Thoracic aorta (tissue), 2 donors: ENCODE measurements around the gene NFIC. TPM values are rescaled to one million over a fixed set of nuclear protein-coding genes. Genes with fewer than 3 reads are reported as not detected.

Source experiments
- ATAC-seq: fragments of 150-250 bp; one replicate; pipeline ENCODE4 v1.8.0; 2017; ENCODE audit warnings: low read depth; ENCODE audit not compliant: insufficient number of reproducible peaks, low FRiP score
- DNase-seq: peaks from one replicate; pipeline ENCODE4 v3.0.0-alpha.2; 2020; ENCODE audit warnings: low spot score
- H3K27ac ChIP-seq, 2 donors: fragments of 200-600 bp; sonication (generic); 1 replicate in 1 of 2; 2 replicates in 1 of 2; pipeline ENCODE4 v1.5.1; 2016; ENCODE audit warnings: mild to moderate bottlenecking in 2 of 2, moderate library complexity in 2 of 2
- H3K27me3 ChIP-seq: fragments of 200-600 bp; sonication (generic); replicated peaks from 2 replicates; pipeline ENCODE4 v1.6.0; 2016; ENCODE audit warnings: mild to moderate bottlenecking; ENCODE audit not compliant: insufficient read depth
- H3K36me3 ChIP-seq: fragments of 200-600 bp; sonication (generic); one replicate; pipeline ENCODE4 v1.5.1; 2016
- H3K4me1 ChIP-seq, 2 donors: fragments of 200-600 bp; sonication (generic); 1 replicate in 1 of 2; 2 replicates in 1 of 2; pipeline versions ENCODE4 v1.5.1 to v1.6.0; 2016; ENCODE audit warnings: low read depth in 2 of 2, mild to moderate bottlenecking in 1 of 2; ENCODE audit not compliant: control insufficient read depth in 1 of 2
- H3K4me3 ChIP-seq: fragments of 200-600 bp; sonication (generic); 2 replicates; pipeline ENCODE4 v1.5.1; 2016; ENCODE audit warnings: mild to moderate bottlenecking
- H3K9me3 ChIP-seq: fragments of 200-600 bp; sonication (generic); 2 replicates; pipeline ENCODE4 v1.5.1; 2016
- total RNA-seq, 2 donors: library from RNA; depleted of rRNA; stranded (reverse); fragments of >200 nt; gene quantifications; one replicate each; pipeline versions ENCODE4 v1.1.0 to v1.2.3, GENCODE V29; 2016
- TF ChIP-seq, protein P1 (sequence below): fragments of 200-600 bp; sonication (generic); IDR thresholded peaks from one replicate; pipeline ENCODE4 v1.5.1; 2019; ENCODE audit warnings: antibody characterized with exemption

Gene NFIC
- total RNA-seq, 2 donors from 2014 or later = 178 to 203 TPM

DNA sequence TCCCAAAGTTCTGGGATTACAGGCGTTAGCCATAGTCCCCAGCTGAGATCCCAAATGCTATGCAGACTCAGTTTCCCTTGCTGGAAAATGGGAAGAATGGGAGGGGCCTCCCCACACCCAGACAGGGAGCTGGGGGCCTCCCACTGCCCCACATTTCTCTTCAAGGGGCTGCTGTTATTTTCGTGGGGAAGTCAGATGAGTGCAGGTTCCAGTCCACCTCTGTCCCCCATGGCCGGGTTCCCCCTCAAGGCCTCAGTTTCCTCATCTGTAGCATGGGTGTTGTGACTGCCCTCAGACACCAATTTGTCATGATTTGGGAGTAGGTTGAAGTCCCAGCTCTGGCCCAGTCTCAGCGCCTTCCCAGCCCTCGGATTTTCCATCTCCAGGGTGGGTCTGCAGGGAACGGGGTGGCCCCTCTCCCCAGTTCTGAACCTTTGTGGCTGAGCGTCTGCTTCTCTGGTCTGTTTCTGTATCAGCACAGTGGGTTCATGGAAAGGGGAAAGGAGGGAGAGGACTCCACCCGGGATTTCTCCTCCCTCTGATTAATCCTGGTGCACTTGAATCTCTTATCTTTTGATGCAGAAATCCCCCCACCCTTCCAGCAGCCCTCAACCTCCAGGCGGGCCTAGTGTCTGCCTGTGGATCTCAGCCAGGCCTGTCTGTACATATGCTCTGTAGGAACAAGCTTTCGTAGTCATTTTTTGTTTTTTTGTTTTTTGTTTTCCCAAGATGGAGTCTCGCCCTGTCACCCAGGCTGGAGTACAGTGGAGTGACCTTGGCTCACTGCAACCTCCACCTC, 12.2 kb downstream of the NFIC start:
- TF ChIP-seq, protein P1, sequence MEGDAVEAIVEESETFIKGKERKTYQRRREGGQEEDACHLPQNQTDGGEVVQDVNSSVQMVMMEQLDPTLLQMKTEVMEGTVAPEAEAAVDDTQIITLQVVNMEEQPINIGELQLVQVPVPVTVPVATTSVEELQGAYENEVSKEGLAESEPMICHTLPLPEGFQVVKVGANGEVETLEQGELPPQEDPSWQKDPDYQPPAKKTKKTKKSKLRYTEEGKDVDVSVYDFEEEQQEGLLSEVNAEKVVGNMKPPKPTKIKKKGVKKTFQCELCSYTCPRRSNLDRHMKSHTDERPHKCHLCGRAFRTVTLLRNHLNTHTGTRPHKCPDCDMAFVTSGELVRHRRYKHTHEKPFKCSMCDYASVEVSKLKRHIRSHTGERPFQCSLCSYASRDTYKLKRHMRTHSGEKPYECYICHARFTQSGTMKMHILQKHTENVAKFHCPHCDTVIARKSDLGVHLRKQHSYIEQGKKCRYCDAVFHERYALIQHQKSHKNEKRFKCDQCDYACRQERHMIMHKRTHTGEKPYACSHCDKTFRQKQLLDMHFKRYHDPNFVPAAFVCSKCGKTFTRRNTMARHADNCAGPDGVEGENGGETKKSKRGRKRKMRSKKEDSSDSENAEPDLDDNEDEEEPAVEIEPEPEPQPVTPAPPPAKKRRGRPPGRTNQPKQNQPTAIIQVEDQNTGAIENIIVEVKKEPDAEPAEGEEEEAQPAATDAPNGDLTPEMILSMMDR = no peak
- Histone ChIP-seq H3K9me3 (no peaks in the 10 kb centered on the region), H3K4me1 (peaks cover 54 to 96% of the 10 kb centered on the region in 2 donors), H3K36me3 (peaks cover 12% of the 10 kb centered on the region), H3K4me3 (no peak overlapping the region), H3K27ac (peak overlapping the region; percentile 43 to 60), H3K27me3 (no peaks in the 10 kb centered on the region)
- no peak for DNase-seq
- no peak for ATAC-seq

- H3K4me1 ChIP-seq = peaks cover 60 to 97% of the 10 kb centered on the region in 2 donors
Observed at GRCh38 chr19:3380829-3381228, 14.4 kb downstream of the NFIC start.

DNA sequence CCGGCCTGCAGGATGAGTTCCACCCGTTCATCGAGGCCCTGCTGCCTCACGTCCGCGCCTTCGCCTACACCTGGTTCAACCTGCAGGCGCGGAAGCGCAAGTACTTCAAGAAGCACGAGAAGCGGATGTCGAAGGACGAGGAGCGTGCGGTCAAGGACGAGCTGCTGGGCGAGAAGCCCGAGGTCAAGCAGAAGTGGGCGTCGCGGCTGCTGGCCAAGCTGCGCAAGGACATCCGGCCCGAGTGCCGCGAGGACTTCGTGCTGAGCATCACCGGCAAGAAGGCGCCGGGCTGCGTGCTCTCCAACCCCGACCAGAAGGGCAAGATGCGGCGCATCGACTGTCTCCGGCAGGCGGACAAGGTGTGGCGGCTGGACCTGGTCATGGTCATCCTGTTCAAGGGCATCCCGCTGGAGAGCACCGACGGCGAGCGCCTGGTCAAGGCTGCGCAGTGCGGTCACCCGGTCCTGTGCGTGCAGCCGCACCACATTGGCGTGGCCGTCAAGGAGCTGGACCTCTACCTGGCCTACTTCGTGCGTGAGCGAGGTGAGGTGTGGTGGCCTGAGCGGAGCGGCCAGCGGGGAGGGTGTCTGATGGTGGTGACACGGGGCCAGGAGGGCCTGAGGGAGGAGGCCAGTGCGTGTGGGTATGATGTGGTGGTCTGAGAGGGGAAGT, 15.5 kb downstream of the NFIC start:
- H3K27ac ChIP-seq = peak overlapping the region in 1 of 2 donors; percentile 43
- no peak overlapping the region for H3K4me3 ChIP-seq
- TF ChIP-seq, protein P1 = no peak
- H3K27me3 ChIP-seq = no peaks in the 10 kb centered on the region
- ATAC-seq (no peak), DNase-seq (no peak)
- H3K4me1 ChIP-seq = peaks cover 59 to 97% of the 10 kb centered on the region in 2 donors
- no peaks in the 10 kb centered on the region for H3K9me3 ChIP-seq
- peaks cover 12% of the 10 kb centered on the region for H3K36me3 ChIP-seq

More at GRCh38 chr19:3380829-3381228, 14.4 kb downstream of the NFIC start:
- H3K36me3 ChIP-seq = peaks cover 12% of the 10 kb centered on the region
- TF ChIP-seq, protein P1 = no peak
- no peaks in the 10 kb centered on the region for H3K9me3 ChIP-seq
- no peak for DNase-seq
- H3K4me3 ChIP-seq = no peak overlapping the region
- H3K27ac ChIP-seq = peak overlapping the region in 1 of 2 donors; percentile 60
- ATAC-seq = no peak
- H3K27me3 ChIP-seq = no peaks in the 10 kb centered on the region

DNA sequence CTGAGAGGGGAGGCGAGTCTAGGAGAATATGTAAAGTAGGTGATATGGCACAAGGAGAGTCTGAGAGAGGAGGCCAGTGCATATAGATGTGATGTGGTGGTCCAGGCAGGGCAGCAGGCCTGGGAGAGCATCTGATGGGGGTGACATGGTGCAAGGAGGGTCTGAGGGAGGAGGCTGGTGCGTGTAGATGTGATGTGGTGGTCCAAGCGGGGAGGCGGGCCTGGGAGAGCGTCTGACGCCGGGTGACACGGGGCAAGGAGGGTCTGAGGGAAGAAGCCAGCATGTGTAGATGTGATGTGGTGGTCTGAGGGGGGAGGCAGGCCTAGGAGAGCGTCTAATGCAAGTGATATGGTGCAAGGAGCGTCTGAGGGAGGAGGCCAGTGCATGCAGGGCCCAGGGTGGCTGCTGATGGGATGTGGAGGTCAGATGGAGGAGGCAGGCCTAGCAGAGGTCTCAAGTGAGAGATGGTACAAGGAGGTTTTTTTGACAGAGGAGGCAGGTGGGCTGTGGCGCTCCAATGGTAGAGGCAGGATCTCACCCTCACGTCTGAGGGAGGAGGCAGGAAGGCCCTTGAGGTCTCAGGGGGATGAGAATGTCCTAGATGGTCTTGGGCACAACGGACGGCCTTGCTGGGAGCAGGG, 16.2 kb downstream of the NFIC start:
- DNase-seq (no peak), ATAC-seq (no peak)
- no peaks in the 10 kb centered on the region for H3K9me3 ChIP-seq
- peaks cover 12% of the 10 kb centered on the region for H3K36me3 ChIP-seq
- peak overlapping the region; percentile 29 for H3K4me3 ChIP-seq
- H3K27ac ChIP-seq = peak overlapping the region; percentile 33 to 43
- TF ChIP-seq, protein P1 = no peak
- peaks cover 65 to 97% of the 10 kb centered on the region in 2 donors for H3K4me1 ChIP-seq
- H3K27me3 ChIP-seq = no peaks in the 10 kb centered on the region
